NB4 (cell line): ENCODE data around the gene MLH1.

ENCODE experiments used
- POLR2A ChIP-seq: IDR thresholded peaks from 2 replicates; pipeline ENCODE4 v1.6.1; 2011; ENCODE audit warnings: mild to moderate bottlenecking; ENCODE audit not compliant: insufficient read length; ENCODE audit errors: extremely low read depth
- TF ChIP-seq, protein P1 (sequence below): IDR thresholded peaks from one replicate; pipeline ENCODE4 v1.5.1; 2012; ENCODE audit warnings: low read depth, low read length

DNA sequence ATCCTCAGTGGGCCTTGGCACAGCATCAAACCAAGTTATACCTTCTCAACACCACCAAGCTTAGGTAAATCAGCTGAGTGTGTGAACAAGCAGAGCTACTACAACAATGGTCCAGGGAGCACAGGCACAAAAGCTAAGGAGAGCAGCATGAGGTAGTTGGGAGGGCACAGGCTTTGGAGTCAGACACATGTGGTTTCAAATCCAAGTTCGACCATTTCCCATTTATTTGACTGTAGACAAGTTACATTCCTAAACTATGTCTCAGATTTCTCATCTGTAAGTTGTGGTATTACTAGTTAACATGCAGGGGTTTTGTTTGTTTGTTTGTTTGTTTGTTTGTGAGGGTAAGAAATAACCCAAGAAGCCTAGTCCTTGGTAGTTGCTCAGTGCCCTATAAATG, 46.9 kb downstream of the MLH1 start:
- TF ChIP-seq POLR2A, result no peak
- TF ChIP-seq, protein P1, sequence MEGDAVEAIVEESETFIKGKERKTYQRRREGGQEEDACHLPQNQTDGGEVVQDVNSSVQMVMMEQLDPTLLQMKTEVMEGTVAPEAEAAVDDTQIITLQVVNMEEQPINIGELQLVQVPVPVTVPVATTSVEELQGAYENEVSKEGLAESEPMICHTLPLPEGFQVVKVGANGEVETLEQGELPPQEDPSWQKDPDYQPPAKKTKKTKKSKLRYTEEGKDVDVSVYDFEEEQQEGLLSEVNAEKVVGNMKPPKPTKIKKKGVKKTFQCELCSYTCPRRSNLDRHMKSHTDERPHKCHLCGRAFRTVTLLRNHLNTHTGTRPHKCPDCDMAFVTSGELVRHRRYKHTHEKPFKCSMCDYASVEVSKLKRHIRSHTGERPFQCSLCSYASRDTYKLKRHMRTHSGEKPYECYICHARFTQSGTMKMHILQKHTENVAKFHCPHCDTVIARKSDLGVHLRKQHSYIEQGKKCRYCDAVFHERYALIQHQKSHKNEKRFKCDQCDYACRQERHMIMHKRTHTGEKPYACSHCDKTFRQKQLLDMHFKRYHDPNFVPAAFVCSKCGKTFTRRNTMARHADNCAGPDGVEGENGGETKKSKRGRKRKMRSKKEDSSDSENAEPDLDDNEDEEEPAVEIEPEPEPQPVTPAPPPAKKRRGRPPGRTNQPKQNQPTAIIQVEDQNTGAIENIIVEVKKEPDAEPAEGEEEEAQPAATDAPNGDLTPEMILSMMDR, result no peak
